Activated T-cell treated with anti-CD3 and anti-CD28 coated beads for 24 hours (primary cell): ENCODE data around the gene PEX1.
A peak's percentile ranks its signal among the peaks of the same experiment; 100 is the strongest.
"Not testable (repeated sequence)": the region's sequence is repeated elsewhere in the genome, so short reads cannot be mapped to it uniquely, and the experiment has no call there.

Experiments
- DNase-seq: peaks from one replicate; pipeline ENCODE4 v3.0.0-alpha.2; 2020; ENCODE audit warnings: low read depth

Gene PEX1

GRCh38 chr7:92528188-92528957 lies at the start of gene PEX1, which contains the start of gene RBM48:
Gene PEX1 (minus strand): TSS chr7:92528520. CDS start chr7:92528435, 85 bp downstream.
Gene RBM48 (plus strand): TSS chr7:92528795. CDS start chr7:92528814, 19 bp downstream.
- DNase-seq: peak; percentile 93

- no peak for DNase-seq
These were observed 48.0 kb upstream of the PEX1 start for GRCh38 chr7:92576296-92576695.

GRCh38 chr7:92569137-92569536 lies 40.8 kb upstream of the PEX1 start:
- DNase-seq: no peak

- DNase-seq: no peak
These were observed 39.1 kb upstream of the PEX1 start for GRCh38 chr7:92567460-92567859.

GRCh38 chr7:92563345-92563744 lies 35.0 kb upstream of the PEX1 start:
- DNase-seq: no peak

GRCh38 chr7:92560602-92561001 lies 32.3 kb upstream of the PEX1 start:
- no peak for DNase-seq

- no peak for DNase-seq
These were observed 29.6 kb upstream of the PEX1 start for GRCh38 chr7:92557808-92558362.

GRCh38 chr7:92557249-92557648 lies 28.9 kb upstream of the PEX1 start:
- DNase-seq: no peak

GRCh38 chr7:92550194-92550593 lies 21.9 kb upstream of the PEX1 start:
- DNase-seq: no peak

GRCh38 chr7:92547579-92547978 lies 19.3 kb upstream of the PEX1 start:
- DNase-seq: no peak

- DNase-seq: no peak
These were observed 18.7 kb upstream of the PEX1 start for GRCh38 chr7:92546856-92547497.

GRCh38 chr7:92545116-92545515 lies 16.8 kb upstream of the PEX1 start:
- not testable (repeated sequence) for DNase-seq

- DNase-seq: not testable (repeated sequence)
These were observed 15.2 kb upstream of the PEX1 start for GRCh38 chr7:92543542-92543941.

- DNase-seq: no peak
These were observed 6.3 kb upstream of the PEX1 start for GRCh38 chr7:92534572-92534971.

- no peak for DNase-seq
These were observed 591 bp upstream of the PEX1 start for GRCh38 chr7:92528958-92529264.

GRCh38 chr7:92527300-92528187 lies 776 bp downstream of the PEX1 start:
- peak; percentile 41 for DNase-seq

GRCh38 chr7:92523110-92523509 lies 5.2 kb downstream of the PEX1 start:
- no peak for DNase-seq

GRCh38 chr7:92520024-92520423 lies 8.3 kb downstream of the PEX1 start:
- no peak for DNase-seq

GRCh38 chr7:92517631-92518030 lies 10.7 kb downstream of the PEX1 start:
- DNase-seq: no peak

GRCh38 chr7:92513167-92513902 lies 15.0 kb downstream of the PEX1 start:
- no peak for DNase-seq

- no peak for DNase-seq
These were observed 19.4 kb downstream of the PEX1 start for GRCh38 chr7:92508946-92509345.

- DNase-seq: no peak
These were observed 22.0 kb downstream of the PEX1 start for GRCh38 chr7:92506363-92506762.
